CD4-positive, CD25-positive, alpha-beta regulatory T cell (primary cell): ENCODE data around the gene OXSR1. TPM values are rescaled to one million over a fixed set of nuclear protein-coding genes. Genes with fewer than 3 reads are reported as not detected.

ENCODE experiments used
- ATAC-seq, 2 donors: fragments of 150-1000 bp; cut with Tn5 transposase; one replicate each; pipeline ENCODE4 v1.10.0; 2021; ENCODE audit warnings: low read depth in 2 of 2, moderate number of reproducible peaks in 2 of 2, moderate library complexity in 1 of 2
- DNase-seq, 3 donors: peaks; one replicate each; pipeline versions ENCODE4 v3.0.0 to v3.0.0-alpha.2; 2012 to 2022; ENCODE audit warnings: mixed read lengths in 1 of 3
- H3K27ac ChIP-seq: one replicate; pipeline ENCODE4 v1.7.0; 2013; ENCODE audit warnings: mild to moderate bottlenecking, low read length; ENCODE audit not compliant: insufficient read depth, poor library complexity, severe bottlenecking
- H3K27me3 ChIP-seq: one replicate; pipeline ENCODE4 v1.7.0; 2013; ENCODE audit warnings: low read length; ENCODE audit not compliant: control insufficient read depth, insufficient read depth
- H3K36me3 ChIP-seq: one replicate; pipeline ENCODE4 v1.7.0; 2013; ENCODE audit warnings: mild to moderate bottlenecking, low read length, moderate library complexity; ENCODE audit not compliant: control insufficient read depth, insufficient read depth
- H3K4me1 ChIP-seq: 2 replicates; pipeline ENCODE4 v1.7.0; 2013; ENCODE audit warnings: mild to moderate bottlenecking, low read length; ENCODE audit not compliant: insufficient read depth, control insufficient read depth, poor library complexity, severe bottlenecking
- H3K4me3 ChIP-seq: one replicate; pipeline ENCODE4 v1.7.0; 2013; ENCODE audit warnings: low read depth, mild to moderate bottlenecking, low read length, moderate library complexity
- H3K9me3 ChIP-seq, 2 experiments: 1 replicate in 1 of 2; 2 replicates in 1 of 2; pipeline ENCODE4 v1.7.0; 2013; ENCODE audit warnings: low read length in 2 of 2, mild to moderate bottlenecking in 1 of 2, moderate library complexity in 1 of 2; ENCODE audit not compliant: control insufficient read depth in 2 of 2
- H3K27ac Mint-ChIP-seq, 3 donors: one replicate each; pipeline ENCODE4 v1.8.0; 2020 to 2022; ENCODE audit warnings: mild to moderate bottlenecking in 3 of 3, mixed read lengths in 3 of 3, moderate library complexity in 2 of 3
- H3K27me3 Mint-ChIP-seq: one replicate; pipeline ENCODE4 v1.8.0; 2022; ENCODE audit warnings: mild to moderate bottlenecking, mixed read lengths
- H3K36me3 Mint-ChIP-seq: one replicate; pipeline ENCODE4 v1.8.0; 2020; ENCODE audit warnings: mixed read lengths
- H3K4me1 Mint-ChIP-seq, 4 donors: one replicate each; pipeline ENCODE4 v1.8.0; 2020 to 2022; ENCODE audit warnings: mixed read lengths in 4 of 4, mild to moderate bottlenecking in 1 of 4
- H3K4me3 Mint-ChIP-seq, 4 donors: one replicate each; pipeline ENCODE4 v1.8.0; 2020 to 2022; ENCODE audit warnings: mild to moderate bottlenecking in 4 of 4, mixed read lengths in 4 of 4, moderate library complexity in 3 of 4
- H3K9me3 Mint-ChIP-seq, 7 donors: one replicate each; pipeline ENCODE4 v1.8.0; 2020 to 2022; ENCODE audit warnings: mixed read lengths in 7 of 7, mild to moderate bottlenecking in 3 of 7, moderate library complexity in 2 of 7
- polyA plus RNA-seq, 4 donors: library from polyadenylated mRNA; unstranded; fragments of 300-500 nt; fragmentation: Illumina TruSeq; gene quantifications; one replicate each; pipeline ENCODE4 v1.2.3, GENCODE V29; 2021
- total RNA-seq: library from RNA; stranded (reverse); gene quantifications from one replicate; pipeline ENCODE4 v1.2.3, GENCODE V29; 2022

Gene OXSR1
- total RNA-seq (62.3 TPM), polyA plus RNA-seq (10 to 100 TPM; 12.6 to 19.3 (median 16.1) TPM)

DNA sequence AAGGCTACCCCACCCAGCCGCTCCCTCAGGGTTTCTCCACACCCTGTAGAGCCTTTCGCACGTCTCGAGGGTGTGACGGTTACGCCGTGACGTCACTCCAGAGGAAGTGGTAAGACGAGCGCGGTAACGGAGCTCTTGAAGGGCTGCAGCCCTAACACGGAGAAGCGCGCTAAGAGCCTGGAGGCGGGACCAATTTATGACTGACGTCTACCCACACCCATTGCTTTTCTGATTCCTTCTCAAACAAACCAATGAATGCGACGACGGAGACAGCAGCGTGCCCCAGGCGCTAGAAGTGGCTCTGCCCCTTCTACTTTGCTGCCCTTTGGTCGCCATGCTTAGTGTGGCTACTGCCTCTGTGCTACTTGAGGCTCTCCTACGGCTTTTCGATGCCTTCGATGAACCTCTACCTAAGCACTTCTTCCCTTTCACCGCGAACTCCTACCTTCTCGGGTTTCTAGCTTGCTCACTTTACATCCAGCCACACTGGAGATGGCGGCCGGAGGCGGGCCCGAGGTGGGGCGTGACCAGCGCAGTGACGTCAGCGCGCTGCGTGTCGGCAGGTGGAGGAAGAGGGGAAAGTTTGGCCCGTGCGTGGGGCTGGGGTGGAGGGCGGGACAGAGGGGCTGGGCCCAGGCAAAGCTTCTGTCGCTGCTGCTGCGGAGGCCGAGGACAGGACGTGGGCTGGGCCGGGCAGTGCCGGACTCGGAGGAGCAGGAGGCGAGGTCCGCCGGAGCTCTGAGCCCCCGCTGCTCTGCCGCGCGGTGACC, at the start of gene OXSR1:
TSS of gene OXSR1 (plus strand) at position 586 of the 770 bp plus-strand sequence. CDS start 340 bp downstream, outside the sequence.
- H3K27me3 Mint-ChIP-seq = no peaks in the 10 kb centered on the region
- H3K36me3 Mint-ChIP-seq = peaks cover 7% of the 10 kb centered on the region
- peak within 1 kb of the TSS; percentile 94 to 97 (median 96) for H3K4me3 Mint-ChIP-seq
- peak within 1 kb of the TSS; percentile 100 for H3K27ac Mint-ChIP-seq
- Histone ChIP-seq H3K27ac (peak within 1 kb of the TSS; percentile 98), H3K27me3 (no peaks in the 10 kb centered on the region), H3K4me3 (peak within 1 kb of the TSS; percentile 87), H3K9me3 (no peaks in the 10 kb centered on the region), H3K36me3 (no peaks in the 10 kb centered on the region), H3K4me1 (peaks cover 42% of the 10 kb centered on the region)
- ATAC-seq = peak; percentile 91 to 95
- H3K4me1 Mint-ChIP-seq = peaks cover 30 to 54% (median 38%) of the 10 kb centered on the region in 4 donors
- no peaks in the 10 kb centered on the region for H3K9me3 Mint-ChIP-seq
- peak; percentile 96 to 100 (median 98) for DNase-seq

DNA sequence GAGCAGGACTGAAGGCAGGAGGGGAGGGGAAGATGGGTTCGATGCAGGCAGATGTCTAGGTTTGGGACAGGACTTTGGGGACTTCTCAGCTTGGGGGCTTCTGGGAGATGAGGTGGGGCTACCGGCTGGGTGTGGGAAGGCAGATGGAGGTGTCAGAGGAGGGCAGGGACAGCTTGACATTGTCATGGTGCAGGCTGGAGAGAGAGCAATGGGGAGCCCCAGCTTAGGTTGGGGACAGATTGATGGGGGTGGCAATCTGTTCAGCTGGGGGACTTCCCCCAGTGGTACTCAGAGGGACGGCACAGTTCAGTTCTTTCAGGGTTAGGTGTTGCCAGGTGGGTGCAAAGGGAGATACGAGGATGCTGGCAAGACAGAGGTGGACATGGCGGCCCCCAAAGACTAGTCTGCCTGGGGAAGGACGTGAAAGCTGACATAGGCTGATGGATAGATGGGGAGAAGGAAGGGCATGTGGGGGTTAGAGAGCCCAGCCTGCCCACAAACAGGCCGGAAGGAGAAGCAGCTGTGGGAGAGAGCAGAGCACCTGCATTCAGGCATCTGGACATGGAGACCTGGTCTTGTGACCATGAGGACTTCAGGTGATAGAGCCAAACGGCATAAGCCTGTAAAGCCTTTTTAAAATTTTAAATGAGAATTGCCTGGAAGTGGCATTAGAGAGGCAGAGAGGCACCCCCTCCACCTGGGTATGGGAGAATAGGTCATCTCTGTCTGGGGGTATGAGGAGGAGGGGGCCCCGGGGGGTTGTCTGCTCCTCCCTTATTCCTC, 49.5 kb upstream of the OXSR1 start:
- peaks cover 3% of the 10 kb centered on the region for H3K36me3 Mint-ChIP-seq
- Histone ChIP-seq H3K27me3 (no peaks in the 10 kb centered on the region), H3K9me3 (no peaks in the 10 kb centered on the region), H3K27ac (no peak overlapping the region), H3K4me3 (no peak overlapping the region), H3K36me3 (peaks cover 6% of the 10 kb centered on the region), H3K4me1 (no peaks in the 10 kb centered on the region)
- H3K4me1 Mint-ChIP-seq = peaks cover 0 to 19% (median 7%) of the 10 kb centered on the region in 4 donors
- peak overlapping the region in 1 of 3 donors; percentile 85 for H3K27ac Mint-ChIP-seq
- H3K4me3 Mint-ChIP-seq = no peak overlapping the region
- no peaks in the 10 kb centered on the region for H3K27me3 Mint-ChIP-seq
- ATAC-seq = no peak
- no peaks in the 10 kb centered on the region for H3K9me3 Mint-ChIP-seq
- no peak for DNase-seq

DNA sequence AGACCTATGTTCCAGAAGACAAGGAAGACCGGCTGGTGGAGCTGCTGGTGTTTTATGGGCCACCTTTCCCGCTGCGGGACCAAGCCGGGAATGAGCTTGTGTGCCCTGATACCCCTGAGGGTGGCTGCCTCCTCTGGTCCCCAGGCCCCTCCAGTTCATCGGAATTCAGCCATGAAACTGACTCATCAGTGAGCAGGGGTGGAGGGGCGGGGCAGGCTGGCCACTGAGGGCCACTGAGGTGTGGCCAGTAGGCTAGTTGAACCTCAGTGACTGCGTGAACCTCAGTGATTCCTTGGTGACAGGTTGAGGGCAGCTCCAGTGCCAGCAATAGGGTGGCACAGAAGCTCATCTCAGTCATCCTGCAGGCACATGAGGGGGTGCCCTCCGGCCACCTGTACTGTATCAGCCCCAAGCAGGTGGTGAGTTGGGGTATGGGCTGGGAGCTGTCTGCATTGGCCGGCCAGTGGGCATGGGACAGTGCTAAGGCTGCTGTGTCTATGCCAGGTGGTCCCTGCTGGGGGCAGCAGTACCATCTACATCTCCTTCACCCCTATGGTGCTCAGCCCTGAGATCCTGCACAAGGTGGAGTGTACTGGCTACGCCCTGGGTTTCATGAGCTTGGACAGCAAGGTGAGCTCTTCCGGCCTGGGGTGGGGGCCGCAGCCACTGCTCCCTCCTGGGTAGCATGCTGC, 48.7 kb upstream of the OXSR1 start:
- DNase-seq (no peak), ATAC-seq (no peak)
- Histone ChIP-seq H3K36me3 (peaks cover 11% of the 10 kb centered on the region), H3K9me3 (no peaks in the 10 kb centered on the region), H3K27me3 (no peaks in the 10 kb centered on the region), H3K4me3 (no peak overlapping the region), H3K27ac (no peak overlapping the region), H3K4me1 (no peaks in the 10 kb centered on the region)
- no peaks in the 10 kb centered on the region for H3K27me3 Mint-ChIP-seq
- peaks cover 3% of the 10 kb centered on the region for H3K36me3 Mint-ChIP-seq
- no peaks in the 10 kb centered on the region for H3K9me3 Mint-ChIP-seq
- H3K4me1 Mint-ChIP-seq = peaks cover 0 to 19% (median 7%) of the 10 kb centered on the region in 4 donors
- peak overlapping the region in 1 of 3 donors; percentile 63 for H3K27ac Mint-ChIP-seq
- no peak overlapping the region for H3K4me3 Mint-ChIP-seq

DNA sequence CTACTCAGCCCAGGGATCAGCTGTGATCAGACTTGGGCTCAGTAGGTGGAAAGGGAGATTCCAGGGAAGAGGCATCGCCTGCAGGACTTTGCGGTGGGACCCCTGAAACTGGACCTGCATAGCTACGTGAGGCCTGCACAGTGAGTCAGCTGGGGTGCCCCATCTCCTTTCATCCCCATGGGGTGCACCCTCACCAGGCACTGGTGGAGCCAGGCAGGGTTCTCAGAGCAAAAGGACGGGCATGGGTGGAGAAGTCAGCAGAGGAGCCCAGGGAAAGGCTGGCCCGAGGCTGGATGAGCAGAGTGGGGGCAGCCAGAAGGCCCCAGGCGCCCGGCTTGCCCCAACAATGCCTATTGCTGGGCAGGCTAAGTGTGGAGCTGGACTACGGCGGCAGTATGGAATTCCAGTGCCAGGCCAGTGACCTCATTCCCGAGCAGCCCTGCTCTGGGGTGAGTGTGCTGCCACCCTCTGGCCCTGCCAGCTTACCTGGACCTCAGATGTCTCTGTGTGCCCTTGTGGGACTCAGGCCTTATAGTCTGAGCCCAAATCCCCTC, 48.1 kb upstream of the OXSR1 start:
- H3K4me1 ChIP-seq = no peaks in the 10 kb centered on the region
- H3K27me3 ChIP-seq = no peaks in the 10 kb centered on the region
- Mint-ChIP-seq H3K4me1 (peaks cover 0 to 19% (median 7%) of the 10 kb centered on the region in 4 donors), H3K36me3 (peaks cover 3% of the 10 kb centered on the region), H3K9me3 (no peaks in the 10 kb centered on the region), H3K27me3 (no peaks in the 10 kb centered on the region), H3K4me3 (no peak overlapping the region), H3K27ac (peak overlapping the region in 1 of 3 donors; percentile 63)
- H3K36me3 ChIP-seq = peaks cover 17% of the 10 kb centered on the region
- no peaks in the 10 kb centered on the region for H3K9me3 ChIP-seq
- DNase-seq (no peak), ATAC-seq (no peak)
- no peak overlapping the region for H3K4me3 ChIP-seq
- no peak overlapping the region for H3K27ac ChIP-seq

DNA sequence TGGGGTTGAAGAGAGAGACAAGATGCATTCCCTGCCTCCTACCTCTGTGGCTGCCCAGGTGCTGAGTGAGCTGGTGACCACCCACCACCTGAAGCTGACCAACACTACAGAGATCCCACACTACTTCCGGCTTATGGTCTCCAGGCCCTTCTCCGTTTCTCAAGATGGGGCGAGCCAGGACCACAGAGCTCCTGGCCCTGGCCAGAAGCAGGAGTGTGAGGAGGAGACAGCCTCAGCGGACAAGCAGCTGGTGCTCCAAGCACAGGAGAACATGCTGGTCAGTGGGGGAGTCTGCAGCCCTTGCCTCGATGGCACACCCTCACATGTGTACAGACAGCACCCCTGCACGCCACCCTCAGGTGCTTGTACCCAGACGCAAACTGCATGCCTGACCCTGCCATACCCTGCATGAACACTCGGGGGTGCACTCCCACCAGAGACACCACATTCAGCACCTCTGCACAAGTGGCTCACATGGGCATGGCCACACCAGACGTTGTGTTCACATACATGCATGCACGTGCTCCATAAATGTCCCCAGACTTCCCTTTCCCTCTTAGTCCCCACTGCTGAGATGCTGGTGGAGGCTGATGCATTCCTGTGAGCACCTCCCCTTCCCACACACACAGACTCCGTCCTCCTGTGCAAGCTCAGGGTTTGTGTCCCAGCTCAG, 47.5 kb upstream of the OXSR1 start:
- Histone ChIP-seq H3K4me3 (no peak overlapping the region), H3K27ac (no peak overlapping the region), H3K9me3 (no peaks in the 10 kb centered on the region), H3K4me1 (no peaks in the 10 kb centered on the region), H3K36me3 (peaks cover 24% of the 10 kb centered on the region), H3K27me3 (no peaks in the 10 kb centered on the region)
- DNase-seq = peak; percentile 49 to 83 (median 72)
- Mint-ChIP-seq H3K4me3 (no peak overlapping the region), H3K4me1 (peaks cover 0 to 19% (median 7%) of the 10 kb centered on the region in 4 donors), H3K9me3 (no peaks in the 10 kb centered on the region), H3K36me3 (peaks cover 8% of the 10 kb centered on the region), H3K27ac (peak overlapping the region in 2 of 3 donors; percentile 29 to 39), H3K27me3 (no peaks in the 10 kb centered on the region)
- ATAC-seq = peak; percentile 83 to 85

DNA sequence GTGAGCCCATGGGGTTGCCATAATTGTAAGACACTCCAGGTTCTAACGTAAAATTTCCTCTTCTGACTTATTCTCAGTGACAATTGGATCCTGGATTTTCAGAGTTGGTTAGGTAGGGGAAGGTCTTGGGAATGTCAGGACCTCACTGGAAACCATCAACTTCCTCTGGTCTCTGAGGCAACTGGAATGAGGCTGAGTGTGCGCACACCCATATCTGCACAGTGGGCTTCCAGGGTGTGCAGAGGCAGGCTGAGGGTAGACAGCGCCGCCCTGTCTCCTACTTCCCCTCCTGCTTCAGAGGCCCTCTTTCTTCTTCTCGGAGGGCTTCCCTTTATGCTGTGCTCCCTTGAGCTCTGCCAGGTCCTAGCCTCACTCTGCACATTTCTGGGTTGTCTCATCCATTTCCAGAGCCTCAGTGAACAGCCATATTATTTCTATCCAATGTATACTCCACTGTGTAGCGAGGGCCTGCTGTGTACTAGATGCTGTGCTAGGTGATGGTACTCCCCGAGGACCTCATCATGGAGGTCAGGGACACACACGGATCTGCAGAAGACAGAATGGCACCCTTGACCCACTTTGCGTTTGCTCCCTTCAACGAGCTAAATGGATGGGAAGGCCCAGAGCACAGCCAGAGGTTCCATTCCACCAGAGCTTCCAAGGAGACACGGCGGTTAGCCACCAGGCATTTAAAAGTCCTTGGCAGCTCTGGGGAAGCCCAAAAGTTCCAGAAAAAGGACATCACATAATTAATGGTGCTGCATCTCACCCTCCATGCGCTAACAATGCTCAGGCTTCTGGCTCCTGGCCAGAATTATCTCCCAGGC, 46.7 kb upstream of the OXSR1 start:
- peak overlapping the region in 2 of 3 donors; percentile 29 to 62 for H3K27ac Mint-ChIP-seq
- H3K27ac ChIP-seq = no peak overlapping the region
- H3K4me1 Mint-ChIP-seq = peaks cover 0 to 19% (median 7%) of the 10 kb centered on the region in 4 donors
- peaks cover 13% of the 10 kb centered on the region for H3K36me3 Mint-ChIP-seq
- DNase-seq = no peak
- H3K9me3 ChIP-seq = no peaks in the 10 kb centered on the region
- no peak for ATAC-seq
- H3K4me1 ChIP-seq = no peaks in the 10 kb centered on the region
- no peaks in the 10 kb centered on the region for H3K27me3 ChIP-seq
- no peak overlapping the region for H3K4me3 ChIP-seq
- H3K36me3 ChIP-seq = peaks cover 28% of the 10 kb centered on the region
- H3K4me3 Mint-ChIP-seq = no peak overlapping the region
- no peaks in the 10 kb centered on the region for H3K27me3 Mint-ChIP-seq
- H3K9me3 Mint-ChIP-seq = no peaks in the 10 kb centered on the region
